Skeletal muscle tissue (tissue), 4 donors: ENCODE data around the gene VAT1. TPM values are rescaled to one million over a fixed set of nuclear protein-coding genes. Genes with fewer than 3 reads are reported as not detected.
"Not testable (repeated sequence)": the region's sequence is repeated elsewhere in the genome, so short reads cannot be mapped to it uniquely, and the experiment has no call there.

ENCODE experiments used
- H3K27ac ChIP-seq: one replicate; pipeline ENCODE4 v1.7.0; 2013; ENCODE audit warnings: mild to moderate bottlenecking, low read depth, low read length, inconsistent platforms
- H3K27me3 ChIP-seq, 3 donors: one replicate each; pipeline ENCODE4 v1.7.0; 2013; ENCODE audit warnings: low read length in 3 of 3; ENCODE audit not compliant: control insufficient read depth in 3 of 3, insufficient read depth in 3 of 3
- H3K36me3 ChIP-seq, 3 donors: one replicate each; pipeline ENCODE4 v1.7.0; 2013; ENCODE audit warnings: low read length in 3 of 3; ENCODE audit not compliant: control insufficient read depth in 3 of 3, insufficient read depth in 3 of 3
- H3K4me1 ChIP-seq, 3 donors: one replicate each; pipeline ENCODE4 v1.7.0; 2013; ENCODE audit warnings: low read length in 3 of 3, mild to moderate bottlenecking in 3 of 3; ENCODE audit not compliant: control insufficient read depth in 3 of 3, insufficient read depth in 3 of 3
- H3K4me3 ChIP-seq, 3 donors: one replicate each; pipeline ENCODE4 v1.7.0; 2013; ENCODE audit warnings: low read length in 3 of 3
- H3K9ac ChIP-seq, 3 donors: one replicate each; pipeline ENCODE4 v1.7.0; 2013; ENCODE audit warnings: low read length in 3 of 3, mild to moderate bottlenecking in 3 of 3, moderate library complexity in 2 of 3, low read depth in 1 of 3
- H3K9me3 ChIP-seq, 3 donors: one replicate each; pipeline ENCODE4 v1.7.0; 2013; ENCODE audit warnings: low read length in 3 of 3; ENCODE audit not compliant: control insufficient read depth in 3 of 3
- total RNA-seq: library from RNA; depleted of rRNA; stranded (reverse); fragments of >200 nt; gene quantifications from one replicate; pipeline ENCODE4 v1.2.3, GENCODE V29; 2014
- donor health status: Osteomylitis.

Gene VAT1
- total RNA-seq, 1 donor from 2014 or later = 40.2 TPM

DNA sequence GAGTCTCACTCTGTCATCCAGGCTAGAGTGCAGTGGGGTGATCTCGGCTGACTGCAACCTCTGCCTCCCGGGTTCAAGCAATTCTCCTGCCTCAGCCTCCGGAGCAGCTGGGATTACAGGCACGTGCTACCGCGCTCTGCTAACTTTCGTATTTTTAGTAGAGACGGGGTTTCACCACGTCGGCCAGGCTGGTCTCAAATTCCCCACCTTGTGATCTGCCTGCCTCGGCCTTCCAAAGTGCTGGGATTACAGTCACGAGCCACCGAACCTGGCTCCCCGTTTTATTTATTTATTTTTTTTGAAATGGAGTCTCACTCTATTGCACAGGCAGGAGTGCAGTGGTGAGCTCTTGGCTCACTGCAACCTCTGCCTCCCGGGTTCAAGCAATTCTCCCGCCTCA lies 46.5 kb downstream of the VAT1 start:
- peak overlapping the region; percentile 81 for H3K27ac ChIP-seq
- H3K27me3 ChIP-seq = not testable (repeated sequence)

DNA sequence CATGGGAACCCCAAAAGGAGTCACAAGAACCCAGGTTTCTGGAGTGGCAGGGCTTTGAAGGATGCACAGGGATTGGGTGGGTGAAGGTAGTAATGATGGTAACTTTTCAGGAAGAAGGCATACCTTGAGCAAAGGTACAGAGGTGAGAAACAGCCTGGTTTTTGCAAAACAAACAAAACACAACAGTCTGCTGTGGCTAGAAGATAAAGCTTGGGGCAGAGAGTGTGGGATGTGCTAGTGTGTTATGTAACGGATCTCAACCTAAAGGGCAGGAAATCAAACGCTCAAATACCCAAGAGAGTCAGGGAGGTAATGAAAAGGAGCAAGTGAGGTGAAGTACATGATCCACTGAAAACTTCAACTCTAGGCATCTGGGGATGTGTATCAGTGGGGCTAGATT lies 46.9 kb downstream of the VAT1 start:
- Histone ChIP-seq H3K9me3 (no peaks in the 10 kb centered on the region), H3K9ac (peak overlapping the region; percentile 17 to 63 (median 45)), H3K27ac (peak overlapping the region; percentile 81), H3K36me3 (no peaks in the 10 kb centered on the region), H3K4me3 (peak overlapping the region in 1 of 3 donors; percentile 19), H3K27me3 (no peaks in the 10 kb centered on the region), H3K4me1 (peaks cover 20 to 32% (median 25%) of the 10 kb centered on the region in 3 donors)

More for the DNA sequence above, 46.5 kb downstream of the VAT1 start:
- H3K36me3 ChIP-seq, H3K9me3 ChIP-seq: not testable (repeated sequence)
- peak overlapping the region in 1 of 3 donors; percentile 19 for H3K4me3 ChIP-seq
- peaks cover 21 to 32% (median 26%) of the 10 kb centered on the region in 3 donors for H3K4me1 ChIP-seq
- H3K9ac ChIP-seq = peak overlapping the region in 1 of 3 donors; percentile 45

DNA sequence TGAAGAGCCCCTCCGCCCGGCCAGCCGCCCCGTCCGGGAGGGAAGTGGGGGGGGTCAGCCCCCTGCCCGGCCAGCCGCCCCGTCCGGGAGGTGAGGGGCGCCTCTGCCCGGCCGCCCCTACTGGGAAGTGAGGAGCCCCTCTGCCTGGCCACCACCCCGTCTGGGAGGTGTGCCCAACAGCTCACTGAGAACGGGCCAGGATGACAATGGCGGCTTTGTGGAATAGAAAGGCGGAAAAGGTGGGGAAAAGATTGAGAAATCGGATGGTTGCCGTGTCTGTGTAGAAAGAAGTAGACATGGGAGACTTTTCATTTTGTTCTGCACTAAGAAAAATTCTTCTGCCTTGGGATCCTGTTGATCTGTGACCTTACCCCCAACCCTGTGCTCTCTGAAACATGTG lies 48.9 kb downstream of the VAT1 start:
- H3K27ac ChIP-seq, H3K4me3 ChIP-seq, H3K27me3 ChIP-seq, H3K36me3 ChIP-seq, H3K9ac ChIP-seq, H3K9me3 ChIP-seq: not testable (repeated sequence)
- peaks cover 6 to 18% (median 12%) of the 10 kb centered on the region in 3 donors for H3K4me1 ChIP-seq

DNA sequence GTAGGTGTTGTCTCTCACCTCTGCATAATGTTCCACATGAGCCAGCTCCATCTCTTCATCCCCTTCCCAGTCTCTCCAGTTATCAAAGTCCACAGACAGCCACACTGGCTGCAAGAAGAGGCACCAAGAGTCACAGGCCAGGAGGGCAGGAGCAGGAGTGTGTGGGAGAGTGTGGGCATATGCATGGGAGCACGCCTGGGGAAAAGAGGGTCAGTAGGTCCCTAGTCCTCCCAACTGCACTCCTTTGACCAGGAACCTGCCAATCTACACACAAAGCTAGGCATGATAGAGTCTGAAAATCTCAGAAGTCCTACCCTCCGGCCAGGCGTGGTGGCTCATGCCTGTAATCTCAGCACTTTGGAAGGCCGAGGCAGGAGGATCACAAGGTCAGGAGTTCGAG lies 50.6 kb downstream of the VAT1 start:
- no peaks in the 10 kb centered on the region for H3K27me3 ChIP-seq
- H3K4me3 ChIP-seq = no peak overlapping the region
- no peak overlapping the region for H3K27ac ChIP-seq
- peaks cover 6 to 18% (median 12%) of the 10 kb centered on the region in 3 donors for H3K4me1 ChIP-seq
- no peaks in the 10 kb centered on the region for H3K36me3 ChIP-seq
- no peaks in the 10 kb centered on the region for H3K9me3 ChIP-seq
- H3K9ac ChIP-seq = no peak overlapping the region

DNA sequence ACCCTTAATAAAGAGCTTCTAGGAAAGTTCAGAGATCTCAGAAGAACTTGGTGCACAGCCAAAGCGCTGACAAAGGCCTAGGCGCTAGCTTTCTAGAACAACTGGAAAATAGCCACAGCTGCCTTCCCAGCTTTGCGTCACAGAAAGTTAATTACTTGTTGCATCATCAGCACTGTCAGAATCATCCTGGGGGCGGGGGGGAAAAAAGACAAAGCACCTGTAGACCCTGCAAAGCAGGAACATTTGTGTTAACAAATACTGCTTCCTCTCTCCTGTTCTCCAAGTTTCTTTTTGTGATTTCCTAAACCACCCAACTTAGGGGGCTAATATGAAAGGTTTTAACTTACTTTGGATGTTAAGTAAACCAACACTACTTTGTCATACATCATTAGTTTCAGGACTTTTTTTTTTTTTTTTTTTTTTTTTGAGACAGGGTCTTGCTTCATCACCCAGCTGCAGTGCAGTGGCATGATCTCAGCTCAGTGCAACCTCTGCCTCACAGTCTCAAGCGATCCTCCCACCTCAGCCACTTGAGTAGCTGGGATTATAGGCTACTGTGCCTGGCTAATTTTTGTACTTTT lies 53.1 kb downstream of the VAT1 start:
- Histone ChIP-seq H3K4me1 (no peaks in the 10 kb centered on the region), H3K9ac (no peak overlapping the region), H3K27ac (no peak overlapping the region)

DNA sequence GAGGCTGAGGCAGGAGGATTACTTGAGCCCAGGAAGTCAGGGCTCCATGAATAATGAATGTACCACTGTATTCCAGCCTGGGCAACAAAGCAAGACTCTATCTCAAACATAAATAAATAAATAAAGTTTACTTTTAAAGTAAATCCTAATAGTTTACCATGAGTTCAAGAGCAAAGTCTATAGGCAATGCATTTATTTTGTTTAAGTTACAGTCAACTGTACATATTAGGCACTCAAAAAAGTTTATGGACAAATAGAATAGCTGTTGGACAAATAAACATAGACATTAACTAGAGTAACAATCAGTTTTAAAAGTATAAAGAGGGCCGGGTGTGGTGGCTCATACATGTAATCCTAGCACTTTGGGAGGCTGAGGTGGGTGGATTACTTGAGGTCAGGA lies 54.3 kb downstream of the VAT1 start:
- H3K36me3 ChIP-seq = no peaks in the 10 kb centered on the region
- H3K4me1 ChIP-seq = peaks cover 4 to 8% (median 7%) of the 10 kb centered on the region in 3 donors
- no peaks in the 10 kb centered on the region for H3K9me3 ChIP-seq
- H3K27ac ChIP-seq = no peak overlapping the region
- H3K4me3 ChIP-seq = no peak overlapping the region
- no peak overlapping the region for H3K9ac ChIP-seq
- no peaks in the 10 kb centered on the region for H3K27me3 ChIP-seq

More for the DNA sequence above, 53.1 kb downstream of the VAT1 start:
- Histone ChIP-seq H3K36me3 (no peaks in the 10 kb centered on the region), H3K27me3 (no peaks in the 10 kb centered on the region), H3K9me3 (no peaks in the 10 kb centered on the region), H3K4me3 (no peak overlapping the region)

Other genes with a start within 250 kb of the VAT1 start
- gene VPS25, start 248.9 kb downstream of the VAT1 start, total RNA-seq = 38.6 TPM
- not detected for gene WNK4, start 241.8 kb downstream of the VAT1 start, total RNA-seq
- 99.2 TPM for gene COA3, start 223.7 kb downstream of the VAT1 start, total RNA-seq
- gene CNTD1, start 223.5 kb downstream of the VAT1 start, total RNA-seq = 1.0 TPM
- gene BECN1, start 198.1 kb downstream of the VAT1 start, total RNA-seq = 44.9 TPM
- 31.8 TPM for gene PSME3, start 189.0 kb downstream of the VAT1 start, total RNA-seq
- gene AOC2, start 177.8 kb downstream of the VAT1 start, total RNA-seq = 0.52 TPM
- 16.2 TPM for gene AOC3, start 171.2 kb downstream of the VAT1 start, total RNA-seq
- gene G6PC1, start 121.6 kb downstream of the VAT1 start, total RNA-seq = not detected
- 31.8 TPM for gene AARSD1, start 57.9 kb downstream of the VAT1 start, total RNA-seq
- 28.2 TPM for gene PTGES3L, start 42.3 kb downstream of the VAT1 start, total RNA-seq
- gene RUNDC1, start 41.8 kb downstream of the VAT1 start, total RNA-seq = 6.8 TPM
- 1,695 TPM for gene RPL27, start 24.0 kb downstream of the VAT1 start, total RNA-seq
- 11.5 TPM for gene IFI35, start 15.6 kb downstream of the VAT1 start, total RNA-seq
- under 0.01 TPM for gene RND2, start 2.8 kb upstream of the VAT1 start, total RNA-seq
- 17.2 TPM for gene BRCA1, start 103.0 kb upstream of the VAT1 start, total RNA-seq
- gene NBR1, start 148.8 kb upstream of the VAT1 start, total RNA-seq = 56.9 TPM
- 5.2 TPM for gene TMEM106A, start 189.5 kb upstream of the VAT1 start, total RNA-seq
- gene CCDC200, start 206.2 kb upstream of the VAT1 start, total RNA-seq = not detected
- gene RNU2-1, start 211.6 kb upstream of the VAT1 start, total RNA-seq = not detected